Epithelial cell of alveolus of lung (primary cell): ENCODE data around the gene MISFA. TPM values are rescaled to one million over a fixed set of nuclear protein-coding genes. Genes with fewer than 3 reads are reported as not detected.

ENCODE experiments used
- total RNA-seq: library from RNA; depleted of rRNA; stranded (reverse); fragments of >200 nt; gene quantifications from 2 replicates; pipeline ENCODE4 v1.2.1, GENCODE V29; 2015

Gene MISFA
- not detected in 2 replicates for total RNA-seq

DNA sequence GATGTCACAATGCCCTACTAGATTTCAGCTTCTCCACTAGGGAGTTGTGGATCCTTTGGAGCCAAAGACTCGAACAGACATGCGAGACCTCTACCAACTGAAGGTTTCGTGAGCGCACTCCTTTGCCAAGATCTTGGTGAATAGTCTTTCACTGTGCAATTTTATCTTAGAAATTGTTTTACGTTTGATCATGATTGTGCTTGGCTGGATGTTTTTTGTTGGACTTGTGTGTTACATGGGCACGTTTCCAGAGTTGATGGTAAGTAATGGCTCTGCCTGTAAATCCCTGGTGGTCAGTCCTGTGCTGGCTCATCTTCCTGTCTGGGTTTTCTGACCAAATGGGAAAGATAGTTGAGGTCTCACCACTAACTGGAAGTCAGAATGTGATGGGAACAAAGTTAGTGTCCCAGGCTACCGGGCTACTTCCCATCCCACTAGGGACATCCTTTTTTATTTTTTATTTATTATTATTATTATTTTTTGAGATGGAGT lies at the start of gene MISFA:
TSS of gene MISFA (plus strand) at position 51 of the 492 bp plus-strand sequence. CDS start at position 191, 140 bp downstream.

DNA sequence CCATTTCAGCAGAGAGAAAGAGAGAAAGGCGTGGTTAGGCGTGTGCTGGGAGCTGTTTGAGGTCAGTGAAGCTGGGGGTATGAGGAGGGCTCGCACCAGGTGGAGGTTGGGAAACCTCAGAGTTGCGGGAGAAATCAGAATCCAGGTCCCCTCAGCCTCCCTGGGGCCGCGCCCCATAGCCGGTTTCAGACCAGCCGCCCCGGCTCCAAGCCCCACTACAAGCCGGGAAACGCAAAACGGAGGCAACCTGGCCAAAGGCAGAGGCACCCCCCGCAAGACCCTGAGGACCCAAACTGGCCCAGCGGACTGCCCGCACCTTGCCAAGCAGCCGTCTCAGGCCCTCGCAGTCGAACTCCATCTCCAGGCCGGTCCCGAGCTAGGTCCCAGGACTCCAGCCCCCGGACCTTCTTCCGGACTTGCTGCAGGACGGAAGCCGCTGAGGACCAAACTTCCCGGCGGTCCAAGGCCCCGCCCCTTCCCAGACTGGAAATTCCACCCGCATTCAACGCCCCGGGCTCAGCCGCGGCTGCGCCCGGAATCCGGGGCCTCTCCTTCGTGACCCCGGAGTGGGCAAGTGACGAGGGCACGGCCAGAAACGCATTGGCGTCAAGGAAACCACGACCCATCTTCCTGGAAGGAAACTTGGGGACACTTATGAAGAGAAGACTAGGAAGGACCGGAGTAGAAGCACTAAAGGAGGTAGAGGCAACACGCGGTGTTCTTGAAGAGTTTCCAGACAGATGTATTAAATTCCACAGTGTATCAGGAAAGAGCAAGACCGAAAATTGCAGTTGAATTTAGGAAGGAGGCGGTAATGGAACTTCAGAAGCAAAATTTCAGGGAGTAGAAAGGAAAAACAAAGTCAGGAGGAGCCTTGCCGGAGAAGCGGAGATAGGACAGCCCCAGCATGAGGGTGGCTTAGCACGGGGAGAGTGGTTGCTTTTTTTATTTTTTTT lies 11.0 kb upstream of the MISFA start, which contains the start of gene UEVLD:
TSS of gene UEVLD (minus strand) at position 438 of the 956 bp plus-strand sequence. CDS start at position 358, 80 bp downstream.

GRCh38 chr11:18634140-18635032 lies 34.8 kb downstream of the MISFA start, which contains the start of gene SPTY2D1:
Gene SPTY2D1, minus strand, starts transcription at chr11:18634342. Its CDS starts 85 bp downstream, at chr11:18634257.

Other genes with a start within 250 kb of the MISFA start
- 944 and 955 TPM in 2 replicates for gene LDHA, start 205.2 kb upstream of the MISFA start, total RNA-seq
- 0.40 TPM in 1 of 2 replicates, not detected in the other for gene LDHC, start 187.5 kb upstream of the MISFA start, total RNA-seq
- not detected in 2 replicates for gene LDHAL6A, start 143.9 kb upstream of the MISFA start, total RNA-seq
- gene TSG101, start 72.8 kb upstream of the MISFA start, total RNA-seq, result 85.3 and 98.2 TPM in 2 replicates
- 24.7 and 28.4 TPM in 2 replicates for gene UEVLD, start 11.1 kb upstream of the MISFA start, total RNA-seq
- 14.2 and 19.7 TPM in 2 replicates for gene SPTY2D1, start 34.6 kb downstream of the MISFA start, total RNA-seq
- 1.2 and 2.8 TPM in 2 replicates for gene TMEM86A, start 99.0 kb downstream of the MISFA start, total RNA-seq
- gene IGSF22, start 126.4 kb downstream of the MISFA start, total RNA-seq, result not detected in 2 replicates
- not detected in 2 replicates for gene PTPN5, start 192.0 kb downstream of the MISFA start, total RNA-seq